ENCODE data around the gene RAI1. TPM values are rescaled to one million over a fixed set of nuclear protein-coding genes. Genes with fewer than 3 reads are reported as not detected.

RAI1 gene
- total and polyA plus RNA-seq, 2 experiments from 2014 or later: 0.87 to 0.89 TPM

DNA sequence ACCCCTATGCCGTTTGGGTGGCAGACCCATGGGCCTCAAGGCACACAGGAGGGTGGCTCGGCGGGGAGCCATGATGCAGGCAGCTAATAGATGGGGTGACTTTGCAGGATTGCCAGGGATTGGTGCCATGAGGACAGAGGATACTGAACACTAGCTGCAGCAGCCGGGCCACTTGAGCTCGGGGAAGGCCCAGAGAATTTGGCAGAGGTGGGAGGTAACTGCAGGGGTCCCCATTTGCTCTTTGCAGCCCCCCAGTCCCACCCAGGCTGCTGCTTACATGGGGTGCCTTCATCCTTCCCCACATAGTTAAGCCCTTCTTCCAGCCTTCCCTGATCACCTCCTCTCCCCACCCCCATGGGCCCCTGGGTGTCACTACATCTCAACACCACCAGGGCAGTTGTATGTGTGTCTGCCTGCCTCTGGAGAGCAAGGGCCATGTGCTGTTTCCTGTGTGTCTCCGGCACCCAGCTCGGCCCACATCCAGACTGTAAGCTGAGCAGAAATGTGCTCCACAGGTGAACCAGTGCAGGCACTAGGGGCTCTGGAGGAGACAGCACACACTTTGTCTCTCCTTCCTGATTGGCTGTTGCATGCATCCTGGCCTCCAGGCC lies 103.5 kb downstream of the RAI1 start:
- peak; percentile 2 for ATAC-seq
- peak overlapping the region; percentile 99 for H3K4me2 ChIP-seq

GRCh38 chr17:17785407-17785806 lies 104.1 kb downstream of the RAI1 start:
- H3F3A ChIP-seq (replicated peaks; ENCODE audit: low read depth): peaks cover 20% of the 10 kb centered on the region; the same call in 1 of the 2 replicates
- H3K79me2 ChIP-seq (replicated peaks; ENCODE audit: insufficient read depth): no peaks in the 10 kb centered on the region
- H3K4me1 ChIP-seq (ENCODE audit: insufficient read depth): peaks cover 30% of the 10 kb centered on the region
- H3K27ac ChIP-seq (ENCODE audit: low read depth): no peak overlapping the region
- H3K4me2 ChIP-seq: no peak overlapping the region; the same call in 1 of the 2 replicates
- no peak overlapping the region for H3K4me3 ChIP-seq
- no peaks in the 10 kb centered on the region for H3K9me3 Mint-ChIP-seq
- peaks cover 49% of the 10 kb centered on the region for H3K27me3 ChIP-seq (ENCODE audit: insufficient read depth)
- H3K36me3 ChIP-seq (ENCODE audit: insufficient read depth): no peaks in the 10 kb centered on the region
- no peaks in the 10 kb centered on the region for H4K20me1 ChIP-seq (replicated peaks; ENCODE audit: insufficient read depth)
- DNase-seq (ENCODE audit: low spot score): no peak
- H2AFZ ChIP-seq: no peak overlapping the region
- H3K4me1 Mint-ChIP-seq: peaks cover 52% of the 10 kb centered on the region
- H3K9me2 ChIP-seq (ENCODE audit: insufficient read depth): no peaks in the 10 kb centered on the region
- H3K27me3 Mint-ChIP-seq (ENCODE audit: insufficient read depth, low read depth, poor library complexity): peaks cover 45% of the 10 kb centered on the region
- H3K36me3 Mint-ChIP-seq (ENCODE audit: low read depth): no peaks in the 10 kb centered on the region
- ATAC-seq: no peak
- H3K4me3 Mint-ChIP-seq: peak overlapping the region; percentile 77; the same call in 1 of the 3 replicates
- no peak overlapping the region for H3K27ac Mint-ChIP-seq
- TF ChIP-seq NANOG (IDR thresholded peaks at IDR 0.05; ENCODE audit: borderline replicate concordance): no peak
- no peak for TF ChIP-seq ZNF331 (CRISPR knock-in tag; IDR thresholded peaks at IDR 0.05; ENCODE audit: low read depth)
- TF ChIP-seq, protein P1, sequence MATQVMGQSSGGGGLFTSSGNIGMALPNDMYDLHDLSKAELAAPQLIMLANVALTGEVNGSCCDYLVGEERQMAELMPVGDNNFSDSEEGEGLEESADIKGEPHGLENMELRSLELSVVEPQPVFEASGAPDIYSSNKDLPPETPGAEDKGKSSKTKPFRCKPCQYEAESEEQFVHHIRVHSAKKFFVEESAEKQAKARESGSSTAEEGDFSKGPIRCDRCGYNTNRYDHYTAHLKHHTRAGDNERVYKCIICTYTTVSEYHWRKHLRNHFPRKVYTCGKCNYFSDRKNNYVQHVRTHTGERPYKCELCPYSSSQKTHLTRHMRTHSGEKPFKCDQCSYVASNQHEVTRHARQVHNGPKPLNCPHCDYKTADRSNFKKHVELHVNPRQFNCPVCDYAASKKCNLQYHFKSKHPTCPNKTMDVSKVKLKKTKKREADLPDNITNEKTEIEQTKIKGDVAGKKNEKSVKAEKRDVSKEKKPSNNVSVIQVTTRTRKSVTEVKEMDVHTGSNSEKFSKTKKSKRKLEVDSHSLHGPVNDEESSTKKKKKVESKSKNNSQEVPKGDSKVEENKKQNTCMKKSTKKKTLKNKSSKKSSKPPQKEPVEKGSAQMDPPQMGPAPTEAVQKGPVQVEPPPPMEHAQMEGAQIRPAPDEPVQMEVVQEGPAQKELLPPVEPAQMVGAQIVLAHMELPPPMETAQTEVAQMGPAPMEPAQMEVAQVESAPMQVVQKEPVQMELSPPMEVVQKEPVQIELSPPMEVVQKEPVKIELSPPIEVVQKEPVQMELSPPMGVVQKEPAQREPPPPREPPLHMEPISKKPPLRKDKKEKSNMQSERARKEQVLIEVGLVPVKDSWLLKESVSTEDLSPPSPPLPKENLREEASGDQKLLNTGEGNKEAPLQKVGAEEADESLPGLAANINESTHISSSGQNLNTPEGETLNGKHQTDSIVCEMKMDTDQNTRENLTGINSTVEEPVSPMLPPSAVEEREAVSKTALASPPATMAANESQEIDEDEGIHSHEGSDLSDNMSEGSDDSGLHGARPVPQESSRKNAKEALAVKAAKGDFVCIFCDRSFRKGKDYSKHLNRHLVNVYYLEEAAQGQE (IDR thresholded peaks at IDR 0.05; ENCODE audit: unreplicated experiment): no peak
- TF ChIP-seq CREB1 (CRISPR knock-in tag; IDR thresholded peaks at IDR 0.05; ENCODE audit: low read depth): no peak
- TF ChIP-seq STAT1 (IDR thresholded peaks at IDR 0.05; ENCODE audit: unreplicated experiment): no peak
- TF ChIP-seq, protein P2, sequence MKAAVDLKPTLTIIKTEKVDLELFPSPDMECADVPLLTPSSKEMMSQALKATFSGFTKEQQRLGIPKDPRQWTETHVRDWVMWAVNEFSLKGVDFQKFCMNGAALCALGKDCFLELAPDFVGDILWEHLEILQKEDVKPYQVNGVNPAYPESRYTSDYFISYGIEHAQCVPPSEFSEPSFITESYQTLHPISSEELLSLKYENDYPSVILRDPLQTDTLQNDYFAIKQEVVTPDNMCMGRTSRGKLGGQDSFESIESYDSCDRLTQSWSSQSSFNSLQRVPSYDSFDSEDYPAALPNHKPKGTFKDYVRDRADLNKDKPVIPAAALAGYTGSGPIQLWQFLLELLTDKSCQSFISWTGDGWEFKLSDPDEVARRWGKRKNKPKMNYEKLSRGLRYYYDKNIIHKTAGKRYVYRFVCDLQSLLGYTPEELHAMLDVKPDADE (IDR thresholded peaks at IDR 0.05): no peak
- TF ChIP-seq ZNF114 (CRISPR knock-in tag; IDR thresholded peaks at IDR 0.05): no peak
- no peak for TF ChIP-seq EZH2phosphoT487 (IDR thresholded peaks at IDR 0.05; ENCODE audit: unreplicated experiment)
- TF ChIP-seq, protein P3, sequence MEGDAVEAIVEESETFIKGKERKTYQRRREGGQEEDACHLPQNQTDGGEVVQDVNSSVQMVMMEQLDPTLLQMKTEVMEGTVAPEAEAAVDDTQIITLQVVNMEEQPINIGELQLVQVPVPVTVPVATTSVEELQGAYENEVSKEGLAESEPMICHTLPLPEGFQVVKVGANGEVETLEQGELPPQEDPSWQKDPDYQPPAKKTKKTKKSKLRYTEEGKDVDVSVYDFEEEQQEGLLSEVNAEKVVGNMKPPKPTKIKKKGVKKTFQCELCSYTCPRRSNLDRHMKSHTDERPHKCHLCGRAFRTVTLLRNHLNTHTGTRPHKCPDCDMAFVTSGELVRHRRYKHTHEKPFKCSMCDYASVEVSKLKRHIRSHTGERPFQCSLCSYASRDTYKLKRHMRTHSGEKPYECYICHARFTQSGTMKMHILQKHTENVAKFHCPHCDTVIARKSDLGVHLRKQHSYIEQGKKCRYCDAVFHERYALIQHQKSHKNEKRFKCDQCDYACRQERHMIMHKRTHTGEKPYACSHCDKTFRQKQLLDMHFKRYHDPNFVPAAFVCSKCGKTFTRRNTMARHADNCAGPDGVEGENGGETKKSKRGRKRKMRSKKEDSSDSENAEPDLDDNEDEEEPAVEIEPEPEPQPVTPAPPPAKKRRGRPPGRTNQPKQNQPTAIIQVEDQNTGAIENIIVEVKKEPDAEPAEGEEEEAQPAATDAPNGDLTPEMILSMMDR (conservative IDR thresholded peaks at IDR 0.05; ENCODE audit: low read depth in 2 of 2): no peak
- TF ChIP-seq JUNB (IDR thresholded peaks at IDR 0.05; ENCODE audit: unreplicated experiment): no peak
- no peak for TF ChIP-seq POLR2AphosphoS5 (IDR thresholded peaks at IDR 0.05; ENCODE audit: low read depth)

More for the DNA sequence above, 103.5 kb downstream of the RAI1 start:
- no peaks in the 10 kb centered on the region for H3K9me3 Mint-ChIP-seq
- Histone ChIP-seq H3K27me3 (ENCODE audit: insufficient read depth) (peaks cover 54% of the 10 kb centered on the region), H3K4me3 (peak overlapping the region; percentile 87), H4K20me1 (replicated peaks; ENCODE audit: insufficient read depth) (no peaks in the 10 kb centered on the region), H3K4me1 (ENCODE audit: insufficient read depth) (peaks cover 32% of the 10 kb centered on the region), H3K36me3 (ENCODE audit: insufficient read depth) (no peaks in the 10 kb centered on the region), H3F3A (replicated peaks; ENCODE audit: low read depth) (peaks cover 24% of the 10 kb centered on the region; the same call in 1 of the 2 replicates), H3K79me2 (replicated peaks; ENCODE audit: insufficient read depth) (no peaks in the 10 kb centered on the region), H2AFZ (no peak overlapping the region), H3K9me2 (ENCODE audit: insufficient read depth) (no peaks in the 10 kb centered on the region), H3K27ac (ENCODE audit: low read depth) (no peak overlapping the region)
- H3K36me3 Mint-ChIP-seq (ENCODE audit: low read depth): no peaks in the 10 kb centered on the region
- H3K4me1 Mint-ChIP-seq: peaks cover 50% of the 10 kb centered on the region
- H3K4me3 Mint-ChIP-seq: peak overlapping the region; percentile 77
- H3K27ac Mint-ChIP-seq: no peak overlapping the region
- TF ChIP-seq POLR2AphosphoS5 (IDR thresholded peaks at IDR 0.05; ENCODE audit: low read depth): no peak
- TF ChIP-seq, protein P3 (conservative IDR thresholded peaks at IDR 0.05; ENCODE audit: low read depth in 2 of 2): 0 out of 4 replicates have a peak, but pooled peaks of 1 of the 2 experiments have one; percentile 24
- H3K27me3 Mint-ChIP-seq (ENCODE audit: insufficient read depth, low read depth, poor library complexity): peaks cover 44% of the 10 kb centered on the region
- peak; percentile 54 for DNase-seq (ENCODE audit: low spot score)

All from GM23338 (cell line).